Spleen (tissue), 7 donors: Measurements from ENCODE around the gene HNF4A.

Experiments used
- CTCF ChIP-seq, 11 experiments: fragments of 200-600 bp in 7 of 11; fragments of 450-650 bp in 4 of 11; sonication (generic) in 4 of 11; IDR thresholded peaks in 8 of 11; conservative IDR thresholded peaks in 3 of 11; 1 replicate in 7 of 11; 2 replicates in 4 of 11; pipeline versions ENCODE4 v1.4.0 to v1.8.0; 2016 to 2021; ENCODE audit warnings: antibody characterized with exemption in 11 of 11, inconsistent platforms in 4 of 11, mild to moderate bottlenecking in 1 of 11
- POLR2AphosphoS5 ChIP-seq, 3 donors: sonication (generic); formaldehyde crosslinking; IDR thresholded peaks; one replicate each; pipeline ENCODE4 v1.5.1; 2017; ENCODE audit warnings: antibody characterized with exemption in 3 of 3
- donor health status: DM: no; HTN: no; CAD: no; lungs with moderate emphysema.
- donor health status: DM: no; HTN: no; CAD: no.
- donor health status: DM: no; HTN: no; CAD: no.

GRCh38 chr20:44361021-44361420 is 5.5 kb downstream of the HNF4A start:
- TF ChIP-seq CTCF (IDR thresholded peaks at IDR 0.05 in 8 of 11, conservative IDR thresholded peaks at IDR 0.05 in 3 of 11) (no peak), POLR2AphosphoS5 (IDR thresholded peaks at IDR 0.05) (no peak)
